Measurements from ENCODE around the gene NEDD8. TPM values are rescaled to one million over a fixed set of nuclear protein-coding genes. Genes with fewer than 3 reads are reported as not detected.

NEDD8 gene
- polyA plus RNA-seq, 3 donors from 2014 or later = 347 to 503 (median 373) TPM

GRCh38 chr14:24270537-24271133 lies 38.5 kb upstream of the NEDD8 start:
- no peak for DNase-seq
- Mint-ChIP-seq H3K9me3 (no peaks in the 10 kb centered on the region), H3K27ac (peak overlapping the region; percentile 96 to 99 (median 98)), H3K4me1 (peaks cover 32 to 34% of the 10 kb centered on the region in 2 donors), H3K4me3 (peak overlapping the region; percentile 77 to 94 (median 91)), H3K27me3 (ENCODE audit: low read depth in 3 of 3) (peaks cover 9 to 13% (median 12%) of the 10 kb centered on the region in 3 donors), H3K36me3 (peaks cover 11 to 22% (median 17%) of the 10 kb centered on the region in 3 donors)

GRCh38 chr14:24269910-24270536 lies 37.9 kb upstream of the NEDD8 start:
- peaks cover 9 to 13% (median 12%) of the 10 kb centered on the region in 3 donors for H3K27me3 Mint-ChIP-seq (ENCODE audit: low read depth in 3 of 3)
- H3K4me1 Mint-ChIP-seq = peaks cover 32 to 34% of the 10 kb centered on the region in 2 donors
- no peak for DNase-seq
- peak overlapping the region; percentile 77 to 94 (median 91) for H3K4me3 Mint-ChIP-seq
- H3K27ac Mint-ChIP-seq = peak overlapping the region; percentile 96 to 99 (median 98)
- H3K9me3 Mint-ChIP-seq = no peaks in the 10 kb centered on the region
- H3K36me3 Mint-ChIP-seq = peaks cover 11 to 22% (median 17%) of the 10 kb centered on the region in 3 donors

GRCh38 chr14:24269368-24269767 lies 37.2 kb upstream of the NEDD8 start:
- Mint-ChIP-seq H3K9me3 (no peaks in the 10 kb centered on the region), H3K36me3 (peaks cover 11 to 22% (median 17%) of the 10 kb centered on the region in 3 donors), H3K4me1 (peaks cover 32 to 34% of the 10 kb centered on the region in 2 donors), H3K27ac (peak overlapping the region in 4 of 6 donors; percentile 22 to 79 (median 67)), H3K27me3 (ENCODE audit: low read depth in 3 of 3) (peaks cover 12 to 13% (median 12%) of the 10 kb centered on the region in 3 donors), H3K4me3 (peak overlapping the region in 1 of 5 donors; percentile 40)
- no peak for DNase-seq

GRCh38 chr14:24268225-24268624 lies 36.1 kb upstream of the NEDD8 start:
- Mint-ChIP-seq H3K4me1 (peaks cover 27 to 29% of the 10 kb centered on the region in 2 donors), H3K27me3 (ENCODE audit: low read depth in 3 of 3) (peaks cover 9 to 13% (median 12%) of the 10 kb centered on the region in 3 donors), H3K27ac (no peak overlapping the region), H3K4me3 (no peak overlapping the region), H3K36me3 (peaks cover 11 to 22% (median 17%) of the 10 kb centered on the region in 3 donors), H3K9me3 (no peaks in the 10 kb centered on the region)
- no peak for DNase-seq

DNA sequence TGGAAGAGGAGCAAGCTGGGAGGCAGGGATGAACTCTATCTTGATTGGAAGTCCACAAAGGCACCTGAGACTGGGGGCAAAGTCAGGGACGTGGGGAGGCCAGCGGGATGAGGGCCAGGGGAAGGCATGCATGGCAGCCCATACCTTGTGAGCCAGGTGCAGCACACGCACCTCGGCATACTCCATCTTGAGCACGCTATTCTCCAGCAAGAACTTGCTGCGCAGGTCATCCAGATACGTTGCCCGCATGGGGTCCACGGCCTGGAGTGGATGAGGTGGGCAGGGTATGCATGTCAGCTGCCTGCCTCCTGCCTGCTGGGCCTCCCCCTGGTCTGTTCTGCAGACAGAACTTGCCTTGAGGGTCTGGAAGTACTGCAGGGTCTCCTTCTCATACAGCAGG lies 35.3 kb upstream of the NEDD8 start:
- Mint-ChIP-seq H3K27me3 (ENCODE audit: low read depth in 3 of 3) (peaks cover 9 to 13% (median 12%) of the 10 kb centered on the region in 3 donors), H3K36me3 (peaks cover 11 to 24% (median 17%) of the 10 kb centered on the region in 3 donors), H3K4me1 (peaks cover 20 to 24% of the 10 kb centered on the region in 2 donors), H3K9me3 (no peaks in the 10 kb centered on the region), H3K27ac (peak overlapping the region in 2 of 6 donors; percentile 65 to 74), H3K4me3 (no peak overlapping the region)
- no peak for DNase-seq

GRCh38 chr14:24266344-24267244 lies 34.4 kb upstream of the NEDD8 start:
- H3K4me1 Mint-ChIP-seq = peaks cover 11 to 15% of the 10 kb centered on the region in 2 donors
- no peak for DNase-seq
- peak overlapping the region in 4 of 6 donors; percentile 29 to 74 (median 58) for H3K27ac Mint-ChIP-seq
- no peak overlapping the region for H3K4me3 Mint-ChIP-seq
- H3K9me3 Mint-ChIP-seq = no peaks in the 10 kb centered on the region
- peaks cover 6% of the 10 kb centered on the region in 3 donors for H3K27me3 Mint-ChIP-seq (ENCODE audit: low read depth in 3 of 3)
- peaks cover 11 to 26% (median 17%) of the 10 kb centered on the region in 3 donors for H3K36me3 Mint-ChIP-seq

DNA sequence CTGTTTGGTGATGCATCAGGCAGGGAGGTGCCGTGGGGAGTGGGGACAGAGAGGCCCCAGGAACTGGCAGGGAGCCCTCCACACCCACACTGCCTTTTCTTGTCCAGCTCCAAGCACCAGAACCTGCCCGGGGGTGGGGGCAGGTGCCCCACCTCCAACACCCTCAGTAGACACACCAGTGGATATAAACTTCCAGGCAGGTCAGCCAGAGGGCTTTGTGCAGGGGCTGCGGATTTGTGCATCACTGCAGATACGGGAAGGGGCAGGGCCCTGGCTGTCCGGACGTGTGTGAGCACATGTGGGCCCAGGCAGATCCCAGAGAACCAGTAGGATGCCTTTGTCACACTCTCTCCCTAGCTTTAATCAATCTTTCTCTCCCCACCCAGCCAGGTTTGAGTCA lies 32.1 kb upstream of the NEDD8 start:
- DNase-seq = no peak
- H3K27ac Mint-ChIP-seq = no peak overlapping the region
- peaks cover 11 to 31% (median 17%) of the 10 kb centered on the region in 3 donors for H3K36me3 Mint-ChIP-seq
- H3K27me3 Mint-ChIP-seq (ENCODE audit: low read depth in 3 of 3) = peaks cover 0 to 3% (median 1%) of the 10 kb centered on the region in 3 donors
- peaks cover 0 to 3% of the 10 kb centered on the region in 2 donors for H3K4me1 Mint-ChIP-seq
- H3K4me3 Mint-ChIP-seq = no peak overlapping the region
- H3K9me3 Mint-ChIP-seq = no peaks in the 10 kb centered on the region

DNA sequence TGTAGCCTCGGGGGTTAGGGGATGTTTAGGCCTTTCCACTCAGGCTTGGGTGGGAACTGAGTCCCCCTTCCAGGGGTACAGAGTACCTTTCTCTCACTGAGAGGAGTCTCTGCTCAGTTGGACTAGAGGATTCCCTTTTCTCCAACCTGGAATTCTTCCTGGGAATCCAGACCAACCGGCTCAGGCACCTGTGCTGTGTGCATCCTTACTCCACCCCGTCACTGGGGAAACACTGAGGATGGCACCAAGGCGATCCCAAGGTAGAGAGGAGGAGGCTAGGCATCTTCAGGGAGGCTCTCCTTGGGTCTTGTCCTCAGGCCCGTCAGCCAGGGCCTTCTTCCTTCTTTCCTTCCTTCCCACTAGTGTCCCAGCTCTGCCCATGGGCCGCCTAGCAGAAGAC lies 31.7 kb upstream of the NEDD8 start:
- Mint-ChIP-seq H3K9me3 (no peaks in the 10 kb centered on the region), H3K36me3 (peaks cover 11 to 28% (median 17%) of the 10 kb centered on the region in 3 donors), H3K4me3 (no peak overlapping the region), H3K4me1 (peaks cover 0 to 3% of the 10 kb centered on the region in 2 donors), H3K27me3 (ENCODE audit: low read depth in 3 of 3) (peaks cover 0 to 3% (median 1%) of the 10 kb centered on the region in 3 donors), H3K27ac (peak overlapping the region in 1 of 6 donors; percentile 17)
- DNase-seq = no peak

DNA sequence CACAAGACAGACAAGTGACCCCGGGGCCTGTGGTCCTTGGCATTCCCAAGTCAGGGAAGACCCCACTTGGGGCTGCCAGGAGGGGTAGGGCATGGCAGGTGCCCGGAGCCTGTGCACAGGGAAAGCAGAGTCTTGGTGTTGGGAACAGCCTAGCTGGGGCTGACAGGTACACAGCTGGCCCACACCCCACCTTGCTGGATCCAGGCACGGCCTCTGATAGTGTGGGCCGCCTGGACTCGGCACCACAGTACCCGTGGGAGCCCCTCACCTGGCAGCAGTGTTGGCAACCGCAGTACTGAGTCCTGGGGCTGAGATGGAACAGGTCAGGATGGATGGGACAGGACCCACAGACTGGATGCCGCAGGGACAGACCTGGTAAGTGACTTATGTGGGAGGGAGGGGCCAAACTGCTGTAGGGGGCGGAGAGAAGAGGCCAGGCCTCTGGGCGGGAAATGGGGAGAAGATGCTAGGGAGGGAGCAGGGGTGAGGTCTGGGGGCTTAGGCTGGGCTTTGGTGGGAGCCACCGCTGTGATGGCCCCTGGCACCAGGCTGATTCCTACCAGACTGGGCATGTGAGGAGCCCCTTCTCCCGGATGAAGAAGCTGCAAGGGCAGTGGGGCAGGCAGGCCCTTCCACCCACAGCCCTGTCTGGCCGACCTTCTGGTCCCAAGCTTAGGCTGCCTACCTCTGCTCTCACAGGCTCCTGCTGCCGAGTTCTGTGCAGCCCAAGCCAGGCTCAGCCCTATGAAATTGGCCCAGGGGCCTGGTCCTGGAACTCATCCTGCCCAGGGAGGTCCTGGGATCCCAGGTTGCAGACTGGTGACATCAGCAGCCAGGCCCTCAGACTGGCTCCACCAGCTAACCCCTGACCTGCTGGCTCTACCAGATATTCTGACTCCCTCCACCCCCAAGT lies 30.9 kb upstream of the NEDD8 start, which contains the start of gene TGM1:
Gene TGM1 (minus strand): TSS at position 357 of the 913 bp plus-strand sequence. CDS start 825 bp downstream, outside the sequence.
- H3K27me3 Mint-ChIP-seq (ENCODE audit: low read depth in 3 of 3) = peaks cover 0 to 3% (median 1%) of the 10 kb centered on the region in 3 donors
- peak within 1 kb of the TSS in 1 of 6 donors; percentile 17 for H3K27ac Mint-ChIP-seq
- H3K36me3 Mint-ChIP-seq = peaks cover 11 to 27% (median 17%) of the 10 kb centered on the region in 3 donors
- no peaks in the 10 kb centered on the region for H3K9me3 Mint-ChIP-seq
- H3K4me3 Mint-ChIP-seq = no peak within 1 kb of the TSS
- DNase-seq = no peak
- peaks cover 0 to 3% of the 10 kb centered on the region in 2 donors for H3K4me1 Mint-ChIP-seq

DNA sequence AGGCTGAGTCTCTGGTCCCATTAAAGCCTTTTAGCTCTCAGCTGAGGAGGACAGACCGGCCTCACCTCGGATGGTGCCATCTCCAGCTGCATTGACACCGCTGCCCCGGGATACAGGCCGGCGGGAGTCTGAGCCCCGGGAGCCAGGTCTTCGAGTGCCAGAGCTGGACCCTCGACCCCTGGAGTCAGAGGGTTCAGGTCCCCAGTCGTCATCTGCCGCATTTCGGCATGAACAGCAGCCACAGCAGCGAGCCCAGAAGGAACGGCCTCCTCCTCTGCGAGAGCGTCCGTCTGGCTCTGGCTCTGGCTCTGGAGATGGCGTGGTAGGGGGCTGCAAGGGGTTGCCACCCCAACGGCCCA lies 29.8 kb upstream of the NEDD8 start:
- peaks cover 0 to under 1% of the 10 kb centered on the region in 2 donors for H3K4me1 Mint-ChIP-seq
- H3K27me3 Mint-ChIP-seq (ENCODE audit: low read depth in 3 of 3) = peaks cover 0 to 3% (median 0%) of the 10 kb centered on the region in 3 donors
- no peak overlapping the region for H3K4me3 Mint-ChIP-seq
- peaks cover 6 to 22% (median 12%) of the 10 kb centered on the region in 3 donors for H3K36me3 Mint-ChIP-seq
- DNase-seq = no peak
- H3K9me3 Mint-ChIP-seq = no peaks in the 10 kb centered on the region
- H3K27ac Mint-ChIP-seq = no peak overlapping the region

- H3K9me3 Mint-ChIP-seq = no peaks in the 10 kb centered on the region
- no peaks in the 10 kb centered on the region for H3K4me1 Mint-ChIP-seq
- DNase-seq = no peak
- peaks cover 0 to 3% (median 0%) of the 10 kb centered on the region in 3 donors for H3K27me3 Mint-ChIP-seq (ENCODE audit: low read depth in 3 of 3)
- H3K27ac Mint-ChIP-seq = peak overlapping the region in 1 of 6 donors; percentile 34
- peaks cover 5 to 19% (median 6%) of the 10 kb centered on the region in 3 donors for H3K36me3 Mint-ChIP-seq
- no peak overlapping the region for H3K4me3 Mint-ChIP-seq
Observed at GRCh38 chr14:24261256-24261968, 29.2 kb upstream of the NEDD8 start.

GRCh38 chr14:24260780-24261157 lies 28.6 kb upstream of the NEDD8 start:
- DNase-seq = no peak
- Mint-ChIP-seq H3K27me3 (ENCODE audit: low read depth in 3 of 3) (peaks cover 0 to 3% (median 0%) of the 10 kb centered on the region in 3 donors), H3K4me1 (no peaks in the 10 kb centered on the region), H3K36me3 (peaks cover 0 to 17% (median 6%) of the 10 kb centered on the region in 3 donors), H3K4me3 (no peak overlapping the region), H3K27ac (peak overlapping the region in 1 of 6 donors; percentile 34), H3K9me3 (no peaks in the 10 kb centered on the region)

Measured in immature natural killer cell (primary cell).